Kidney epithelial cell (primary cell): ENCODE data around the gene GASK1A. TPM values are rescaled to one million over a fixed set of nuclear protein-coding genes. Genes with fewer than 3 reads are reported as not detected.

ENCODE experiments used
- DNase-seq: peaks from one replicate; pipeline ENCODE4 v3.0.0-alpha.2; 2010; ENCODE audit warnings: low read depth
- H3K27me3 ChIP-seq: 2 replicates; pipeline ENCODE4 v1.6.0; 2011; ENCODE audit warnings: low read length; ENCODE audit not compliant: control insufficient read depth, insufficient read depth
- H3K36me3 ChIP-seq: 2 replicates; pipeline ENCODE4 v1.5.1; 2011; ENCODE audit warnings: low read length; ENCODE audit not compliant: control insufficient read depth, insufficient read depth
- H3K4me3 ChIP-seq: 2 replicates; pipeline ENCODE4 v1.5.1; 2011; ENCODE audit warnings: low read depth, mild to moderate bottlenecking, control low read depth, low read length
- CTCF ChIP-seq: IDR thresholded peaks from 2 replicates; pipeline ENCODE4 v1.5.1; 2011; ENCODE audit warnings: mild to moderate bottlenecking, moderate library complexity, low read length, control low read depth, inconsistent platforms; ENCODE audit not compliant: insufficient read depth, poor library complexity, severe bottlenecking
- total RNA-seq: library from RNA; depleted of rRNA; stranded (reverse); fragments of >200 nt; gene quantifications from 2 replicates; pipeline ENCODE4 v1.2.3, GENCODE V29; 2015

GASK1A gene
- total RNA-seq, 1 donor from 2014 or later = 1.0 TPM

GRCh38 chr3:43104660-43105595, 125.8 kb downstream of the GASK1A start:
- no peaks in the 10 kb centered on the region for H3K27me3 ChIP-seq
- TF ChIP-seq CTCF = no peak
- no peaks in the 10 kb centered on the region for H3K36me3 ChIP-seq
- peak overlapping the region; percentile 52 for H3K4me3 ChIP-seq
- DNase-seq = no peak

- no peak for TF ChIP-seq CTCF
- Histone ChIP-seq H3K4me3 (peak within 1 kb of the TSS; percentile 52), H3K36me3 (no peaks in the 10 kb centered on the region), H3K27me3 (no peaks in the 10 kb centered on the region)
- peak; percentile 58 for DNase-seq
Observed at GRCh38 chr3:43105596-43106292, 126.6 kb downstream of the GASK1A start, which contains the start of gene POMGNT2. TSS of gene POMGNT2 (minus strand) at chr3:43106079. CDS start at chr3:43081431, 24,648 bp downstream.

- DNase-seq = no peak
- TF ChIP-seq CTCF = no peak
- no peaks in the 10 kb centered on the region for H3K36me3 ChIP-seq
- peak overlapping the region; percentile 52 for H3K4me3 ChIP-seq
- no peaks in the 10 kb centered on the region for H3K27me3 ChIP-seq
Observed at GRCh38 chr3:43106293-43106628, 127.2 kb downstream of the GASK1A start.

Other genes with a start within 250 kb of the GASK1A start
- gene CCDC13, start 206.1 kb upstream of the GASK1A start, total RNA-seq = 0.33 and 2.1 TPM in 2 replicates
- 181 and 190 TPM in 2 replicates for gene HIGD1A, start 174.8 kb upstream of the GASK1A start, total RNA-seq
- gene ACKR2, start 169.9 kb upstream of the GASK1A start, total RNA-seq = 6.2 and 6.4 TPM in 2 replicates
- gene CYP8B1, start 103.4 kb upstream of the GASK1A start, total RNA-seq = not detected in 2 replicates
- 4.1 and 5.3 TPM in 2 replicates for gene ZNF662, start 73.2 kb upstream of the GASK1A start, total RNA-seq
- 22.1 and 23.6 TPM in 2 replicates for gene POMGNT2, start 126.8 kb downstream of the GASK1A start, total RNA-seq